RCC 7860 (cell line): ENCODE results near the gene SH3PXD2A.

Experiments used
- DNase-seq: peaks from one replicate; pipeline ENCODE4 v3.0.0-alpha.2; 2015; ENCODE audit warnings: low spot score
- FAIRE-seq: peaks from 2 replicates; lab custom pipeline; 2012; peaks lifted over from hg19 to GRCh38; lab: Jason Lieb, UNC

SH3PXD2A gene

DNA sequence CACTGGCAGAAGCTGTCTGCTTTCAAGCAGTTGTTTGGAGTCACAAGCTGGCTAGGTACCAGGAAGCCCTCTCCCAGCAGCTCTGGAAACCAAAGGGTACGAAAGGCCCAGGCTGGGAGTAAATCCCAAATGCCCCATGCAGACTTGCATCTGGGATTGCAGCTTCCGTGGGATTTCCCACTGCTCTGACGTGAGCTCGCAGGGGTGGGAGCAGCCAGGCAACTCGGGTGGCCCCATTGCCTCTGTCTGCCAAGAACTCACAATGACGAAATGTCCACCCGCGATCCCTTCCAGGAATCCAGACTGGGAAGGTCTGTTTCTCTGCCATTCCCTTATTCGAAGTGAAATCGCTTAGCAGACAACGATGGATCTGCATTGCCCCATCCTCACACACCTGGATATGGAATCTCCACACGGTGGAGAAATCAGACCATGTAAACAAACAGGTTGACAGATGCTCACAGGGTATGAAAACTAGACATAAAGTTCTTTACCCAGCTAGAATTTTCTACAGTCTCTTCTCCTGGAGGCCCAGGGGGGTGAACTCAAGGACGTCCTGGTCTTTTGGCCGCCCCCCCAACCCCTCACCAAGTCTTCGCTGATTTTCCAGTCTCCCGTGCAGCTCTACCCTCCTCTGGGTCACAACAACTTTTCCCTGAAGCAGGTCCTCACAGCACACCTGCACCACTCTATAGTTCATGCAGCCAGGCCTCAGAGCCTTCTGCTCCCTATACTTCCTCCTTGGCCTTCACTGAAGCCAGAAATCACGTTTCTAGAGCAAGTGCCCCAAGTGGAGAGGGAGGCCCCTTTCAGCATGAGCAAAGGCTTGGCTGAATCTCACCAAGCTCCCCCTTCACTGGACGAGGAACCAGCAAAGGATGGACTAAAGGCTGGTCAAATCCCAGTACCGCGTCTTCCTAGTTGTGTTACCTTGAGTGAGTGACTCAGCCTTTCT lies 20.0 kb downstream of the SH3PXD2A start:
- no peak for FAIRE-seq

DNA sequence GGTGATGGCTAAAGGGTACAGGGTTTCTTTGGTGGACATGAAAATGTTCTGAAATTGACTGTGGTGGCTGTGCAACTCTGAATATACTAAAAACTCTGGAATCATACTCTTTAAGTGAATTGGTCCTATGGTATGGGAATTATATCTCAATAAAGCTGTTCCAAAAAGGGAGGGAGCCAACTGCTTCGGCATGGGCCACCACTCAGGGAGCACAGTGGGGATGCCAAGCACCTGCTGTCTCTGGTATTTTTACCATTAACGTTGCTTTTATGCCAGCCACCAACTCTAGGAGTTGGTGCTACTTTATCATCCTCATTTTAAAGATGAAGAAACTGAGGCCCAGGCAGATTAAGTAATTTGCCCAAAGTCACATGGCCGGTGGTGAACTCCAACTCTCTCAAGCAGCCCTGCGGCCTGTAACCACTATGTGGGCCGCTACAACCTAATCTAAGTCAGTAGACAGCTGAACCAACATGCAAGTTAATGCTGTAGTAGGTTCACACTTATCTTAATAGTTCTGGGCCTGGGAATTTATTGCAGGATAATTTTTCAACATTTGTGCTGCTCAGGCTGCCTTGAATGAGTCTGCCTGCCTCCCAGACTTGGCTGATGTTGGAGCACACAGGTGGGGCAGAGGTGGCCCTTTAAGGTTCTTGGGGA lies 20.8 kb downstream of the SH3PXD2A start:
- FAIRE-seq = no peak
- DNase-seq = no peak

More for the DNA sequence above, 20.0 kb downstream of the SH3PXD2A start:
- DNase-seq = no peak

GRCh38 chr10:103833731-103834365 lies 21.5 kb downstream of the SH3PXD2A start:
- FAIRE-seq (no peak), DNase-seq (no peak)

DNA sequence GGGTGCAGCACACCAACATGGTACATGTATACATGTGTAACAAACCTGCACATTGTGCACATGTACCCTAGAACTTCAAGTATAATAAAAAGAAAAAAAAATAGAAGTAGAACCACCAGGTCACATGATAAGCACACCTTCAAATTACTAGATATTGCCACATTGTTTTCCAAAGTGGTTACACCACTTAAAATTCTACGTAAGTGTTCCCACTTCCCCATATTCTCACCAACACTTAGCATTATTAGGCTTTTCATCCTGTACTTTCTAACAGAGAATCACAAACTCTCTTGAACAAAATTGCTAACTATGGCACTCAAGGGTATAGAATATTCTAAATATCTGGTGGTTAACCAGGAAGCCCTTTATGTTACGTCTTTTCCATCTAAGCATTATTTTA lies 22.6 kb downstream of the SH3PXD2A start:
- FAIRE-seq (no peak), DNase-seq (no peak)

- no peak for FAIRE-seq
- no peak for DNase-seq
Observed at GRCh38 chr10:103829838-103830465, 25.4 kb downstream of the SH3PXD2A start.

DNA sequence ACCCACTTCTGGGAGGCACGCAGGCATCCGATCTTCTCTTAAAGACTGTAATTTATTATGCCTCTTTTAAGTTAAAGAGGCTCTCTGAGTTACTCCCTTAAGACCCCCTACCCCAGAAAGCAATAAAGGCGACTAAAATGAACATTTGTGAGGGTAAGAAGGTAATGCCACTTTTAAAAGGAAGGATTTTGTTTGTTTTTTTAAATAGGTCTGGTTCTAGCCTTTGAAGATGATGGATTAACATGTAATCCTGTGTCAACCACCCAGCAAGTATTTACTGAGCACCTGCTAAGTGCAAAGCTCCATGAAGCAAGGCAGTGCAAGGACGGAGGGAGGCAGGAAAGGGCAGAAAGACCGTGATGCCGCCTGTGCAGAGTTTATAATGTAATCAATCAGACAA lies 26.1 kb downstream of the SH3PXD2A start:
- FAIRE-seq = no peak
- no peak for DNase-seq

GRCh38 chr10:103828587-103829197 lies 26.7 kb downstream of the SH3PXD2A start:
- DNase-seq = no peak
- FAIRE-seq = no peak

DNA sequence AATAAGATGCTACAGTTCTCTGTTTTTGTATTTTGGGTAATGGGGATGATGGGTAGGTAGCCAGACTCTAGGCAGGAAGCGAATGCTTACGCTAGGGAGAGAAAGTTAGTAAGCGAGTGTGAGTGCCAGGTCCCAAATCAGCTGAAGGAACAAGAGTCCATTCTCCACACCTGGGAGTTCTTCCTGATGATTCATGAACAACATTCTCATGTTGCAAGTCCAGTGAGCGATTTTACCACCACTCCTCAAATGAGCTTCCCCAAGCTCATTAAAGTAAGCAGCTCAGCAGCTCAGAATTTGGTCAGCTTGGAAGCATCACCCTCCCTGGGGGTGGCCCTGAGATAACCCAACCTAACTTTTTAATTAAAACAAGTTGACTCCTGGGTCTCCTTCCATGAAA lies 27.3 kb downstream of the SH3PXD2A start:
- DNase-seq = no peak
- no peak for FAIRE-seq

DNA sequence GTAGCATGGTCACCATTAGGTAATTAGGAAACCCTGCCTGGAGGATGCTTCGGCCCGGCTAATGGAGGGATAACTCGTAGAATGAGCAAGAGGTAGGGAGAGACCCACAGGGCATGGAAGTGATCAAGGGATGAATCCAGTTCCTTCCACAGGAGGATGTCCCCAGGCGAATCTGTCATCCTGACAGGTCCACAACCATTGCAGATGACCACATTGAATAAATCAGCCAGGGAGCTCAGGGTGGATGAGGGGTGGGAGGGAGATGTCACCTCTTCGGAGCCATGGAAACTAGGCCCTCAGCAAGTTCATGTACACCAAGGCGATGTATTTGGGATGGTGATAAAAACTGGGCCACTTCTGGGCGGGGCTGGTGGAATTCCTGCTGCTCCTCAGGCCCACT lies 28.5 kb downstream of the SH3PXD2A start:
- no peak for DNase-seq
- no peak for FAIRE-seq

GRCh38 chr10:103824281-103824680 lies 31.1 kb downstream of the SH3PXD2A start:
- FAIRE-seq (no peak), DNase-seq (no peak)

DNA sequence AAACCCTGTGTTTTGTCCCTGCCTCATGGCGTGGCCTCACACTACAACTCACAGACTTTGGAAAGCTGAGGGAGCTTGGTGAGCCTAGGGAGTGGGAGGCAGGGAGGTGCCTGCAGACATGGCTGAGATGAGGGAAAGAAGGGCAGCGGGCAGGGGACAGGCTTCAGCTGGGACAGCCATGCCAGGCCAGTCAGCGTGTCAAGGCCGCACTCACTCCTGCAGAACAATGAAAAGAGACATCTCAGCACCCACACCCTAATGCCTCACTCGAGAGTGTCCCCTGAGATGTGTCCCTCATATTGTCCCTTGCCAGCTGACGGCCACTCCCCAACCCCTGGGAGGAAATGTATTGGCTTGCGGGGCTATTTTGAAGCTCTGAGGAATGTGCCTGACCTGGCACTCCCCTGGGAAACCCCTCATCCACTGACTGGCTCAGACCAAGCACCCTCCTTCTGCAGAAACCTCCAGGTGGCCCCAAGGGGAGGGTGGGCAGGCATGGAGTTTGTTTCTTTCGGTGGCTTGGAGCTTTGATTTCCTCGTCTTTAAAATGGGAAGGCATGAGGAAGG lies 31.6 kb downstream of the SH3PXD2A start:
- DNase-seq (no peak), FAIRE-seq (no peak)

- no peak for DNase-seq
- FAIRE-seq = no peak
Observed at GRCh38 chr10:103822800-103823199, 32.6 kb downstream of the SH3PXD2A start.

- DNase-seq (no peak), FAIRE-seq (no peak)
Observed at GRCh38 chr10:103822107-103822716, 33.2 kb downstream of the SH3PXD2A start.

DNA sequence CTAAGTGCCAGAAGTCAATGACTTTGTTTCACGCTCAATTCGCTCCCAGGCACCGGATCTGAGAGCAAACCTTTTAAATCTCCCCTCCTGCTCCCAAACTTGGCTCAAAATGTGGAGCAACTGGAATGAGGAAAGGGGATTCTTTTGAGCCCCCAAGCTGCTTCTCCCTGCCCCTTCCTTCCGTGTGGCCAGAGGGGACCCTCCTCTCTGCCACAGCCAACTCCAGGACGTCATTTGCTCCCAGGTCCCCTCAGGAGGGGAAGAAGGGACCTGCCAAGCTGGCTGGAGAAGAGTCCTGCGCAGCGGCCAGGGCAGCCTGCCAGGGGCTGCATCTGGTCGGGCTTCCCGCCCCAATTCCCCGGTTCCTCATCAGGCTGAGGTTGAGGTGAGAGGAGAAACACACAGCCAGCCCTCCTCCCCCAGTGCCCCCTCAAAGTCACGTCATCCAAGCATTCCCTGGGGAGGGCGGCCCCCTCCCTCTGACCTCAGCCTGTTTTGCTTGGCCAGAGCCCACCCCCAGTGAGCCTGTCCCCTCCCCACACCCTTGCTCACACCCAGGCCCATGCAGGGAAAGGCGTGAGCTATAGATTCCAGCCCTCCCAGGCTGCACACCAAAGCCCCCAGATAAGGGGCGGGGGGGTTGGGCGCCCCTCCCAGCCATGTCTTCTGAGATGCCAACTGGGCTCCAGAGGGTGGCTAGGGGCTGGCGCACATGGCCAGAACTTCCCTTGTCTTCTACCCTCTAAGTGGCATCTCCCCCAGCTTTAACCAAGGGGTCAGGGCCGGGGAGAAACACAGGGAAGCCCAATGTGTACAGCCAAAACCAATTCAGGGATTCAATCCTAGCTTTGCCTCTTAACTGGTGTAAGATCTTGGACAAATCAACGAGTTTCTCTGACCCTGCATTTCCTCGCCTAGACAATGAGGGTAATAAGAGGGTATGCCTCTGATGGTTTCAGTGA lies 35.0 kb downstream of the SH3PXD2A start:
- DNase-seq = no peak
- no peak for FAIRE-seq

DNA sequence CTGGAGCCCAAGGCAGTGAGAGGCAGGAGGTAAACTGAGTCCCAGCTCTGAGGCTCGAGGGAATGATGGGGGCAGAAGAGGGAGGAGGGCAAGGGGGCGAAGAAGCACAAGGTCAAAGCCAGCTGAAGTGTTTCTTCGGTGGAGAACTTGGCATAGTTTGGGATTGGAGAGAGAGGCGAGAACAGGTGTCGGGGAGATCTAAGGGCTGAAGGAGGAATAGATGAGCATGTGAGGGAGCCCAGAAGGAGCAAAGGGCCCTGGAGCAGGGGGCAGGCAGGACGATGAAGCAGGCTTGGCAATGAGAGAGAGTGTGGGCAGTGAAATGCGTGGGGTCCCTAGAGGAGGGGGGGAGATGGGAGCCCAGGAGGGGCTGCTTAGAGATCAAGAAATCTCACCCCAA lies 35.9 kb downstream of the SH3PXD2A start:
- DNase-seq (no peak), FAIRE-seq (no peak)

DNA sequence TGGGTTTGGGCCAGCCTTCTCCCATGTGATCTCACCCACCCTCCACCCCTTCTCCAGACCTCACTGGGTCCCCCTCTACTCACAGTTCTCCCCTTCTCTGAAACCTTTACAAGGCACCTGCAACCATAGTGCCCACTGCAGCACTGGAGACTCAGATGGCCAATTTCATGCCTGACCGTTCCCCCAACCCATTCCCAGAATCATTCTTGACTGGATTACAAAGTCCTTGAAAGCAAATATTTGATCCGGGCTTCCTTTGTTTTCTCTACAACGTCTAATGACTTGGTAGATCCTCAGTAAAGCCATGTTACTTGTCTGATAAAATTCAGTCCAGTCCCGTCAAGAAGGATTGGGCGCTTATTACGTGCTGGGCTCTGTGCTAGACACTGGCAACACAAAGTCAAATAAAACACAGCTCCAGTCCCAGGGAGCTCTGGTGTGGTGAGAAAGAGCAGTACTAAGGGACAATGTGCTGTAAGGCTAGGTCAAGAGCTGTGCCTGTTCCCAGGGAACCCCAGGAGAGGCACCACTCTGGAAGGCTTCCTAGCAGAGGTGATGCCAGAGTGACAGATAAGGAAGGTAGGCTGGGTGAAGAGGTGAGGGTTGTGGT lies 36.5 kb downstream of the SH3PXD2A start:
- no peak for DNase-seq
- no peak for FAIRE-seq

- FAIRE-seq (no peak), DNase-seq (no peak)
Observed at GRCh38 chr10:103818105-103818504, 37.3 kb downstream of the SH3PXD2A start.

GRCh38 chr10:103816431-103816830 lies 38.9 kb downstream of the SH3PXD2A start:
- no peak for DNase-seq

More at GRCh38 chr10:103816431-103816830, 38.9 kb downstream of the SH3PXD2A start:
- FAIRE-seq = no peak
